ENCODE data around the gene WARS2.

WARS2 gene

GRCh38 chr1:119055568-119055967 is 84.9 kb downstream of the WARS2 start:
- no peaks in the 10 kb centered on the region for H3K9me3 ChIP-seq
- no peaks in the 10 kb centered on the region for H3K4me1 ChIP-seq
- no peak overlapping the region for H3K4me3 ChIP-seq
- no peaks in the 10 kb centered on the region for H3K36me3 ChIP-seq (replicated peaks)
- no peak for DNase-seq (ENCODE audit: low spot score in 2 of 2)
- no peaks in the 10 kb centered on the region for H3K27me3 ChIP-seq (ENCODE audit: low read depth)
- in situ Hi-C loops (cut with MboI; ENCODE audit: low sequenced_read_pairs), result no loop called here

GRCh38 chr1:119053917-119054316 is 86.5 kb downstream of the WARS2 start:
- no peaks in the 10 kb centered on the region for H3K27me3 ChIP-seq (ENCODE audit: low read depth)
- no peaks in the 10 kb centered on the region for H3K4me1 ChIP-seq
- in situ Hi-C loops (cut with MboI; ENCODE audit: low sequenced_read_pairs), result no loop called here

GRCh38 chr1:119052267-119052666 is 88.2 kb downstream of the WARS2 start:
- Histone ChIP-seq H3K4me1 (no peaks in the 10 kb centered on the region), H3K9me3 (no peaks in the 10 kb centered on the region), H3K36me3 (replicated peaks) (no peaks in the 10 kb centered on the region), H3K27me3 (ENCODE audit: low read depth) (no peaks in the 10 kb centered on the region), H3K4me3 (no peak overlapping the region)
- in situ Hi-C loops (cut with MboI; ENCODE audit: low sequenced_read_pairs), result no loop called here
- no peak for DNase-seq (ENCODE audit: low spot score in 2 of 2)

More at GRCh38 chr1:119053917-119054316, 86.5 kb downstream of the WARS2 start:
- Histone ChIP-seq H3K4me3 (no peak overlapping the region), H3K9me3 (no peaks in the 10 kb centered on the region), H3K36me3 (replicated peaks) (no peaks in the 10 kb centered on the region)
- DNase-seq (ENCODE audit: low spot score in 2 of 2), result no peak

GRCh38 chr1:119048624-119049404 is 91.6 kb downstream of the WARS2 start:
- in situ Hi-C loops (cut with MboI; ENCODE audit: low sequenced_read_pairs), result no loop called here
- H3K4me1 ChIP-seq, result no peaks in the 10 kb centered on the region
- no peak for DNase-seq (ENCODE audit: low spot score in 2 of 2)
- H3K27me3 ChIP-seq (ENCODE audit: low read depth), result no peaks in the 10 kb centered on the region
- no peak overlapping the region for H3K4me3 ChIP-seq
- no peaks in the 10 kb centered on the region for H3K9me3 ChIP-seq
- H3K36me3 ChIP-seq (replicated peaks), result no peaks in the 10 kb centered on the region

GRCh38 chr1:119046785-119047438 is 93.5 kb downstream of the WARS2 start:
- Histone ChIP-seq H3K9me3 (no peaks in the 10 kb centered on the region), H3K4me3 (no peak overlapping the region), H3K4me1 (no peaks in the 10 kb centered on the region; the same call in 1 of the 2 replicates), H3K36me3 (replicated peaks) (no peaks in the 10 kb centered on the region), H3K27me3 (ENCODE audit: low read depth) (no peaks in the 10 kb centered on the region)
- DNase-seq (ENCODE audit: low spot score in 2 of 2), result no peak
- in situ Hi-C loops (cut with MboI; ENCODE audit: low sequenced_read_pairs), result no loop called here

GRCh38 chr1:119046429-119046784 is 94.0 kb downstream of the WARS2 start:
- in situ Hi-C loops (cut with MboI; ENCODE audit: low sequenced_read_pairs), result no loop called here
- H3K36me3 ChIP-seq (replicated peaks), result no peaks in the 10 kb centered on the region
- H3K27me3 ChIP-seq (ENCODE audit: low read depth), result no peaks in the 10 kb centered on the region
- H3K4me3 ChIP-seq, result no peak overlapping the region
- no peaks in the 10 kb centered on the region for H3K9me3 ChIP-seq
- no peaks in the 10 kb centered on the region; the same call in 1 of the 2 replicates for H3K4me1 ChIP-seq
- DNase-seq (ENCODE audit: low spot score in 2 of 2), result no peak

- Histone ChIP-seq H3K36me3 (replicated peaks) (no peaks in the 10 kb centered on the region), H3K27me3 (ENCODE audit: low read depth) (no peaks in the 10 kb centered on the region), H3K4me1 (no peaks in the 10 kb centered on the region; the same call in 1 of the 2 replicates), H3K4me3 (no peak overlapping the region), H3K9me3 (no peaks in the 10 kb centered on the region)
- no peak for DNase-seq (ENCODE audit: low spot score in 2 of 2)
- in situ Hi-C loops (cut with MboI; ENCODE audit: low sequenced_read_pairs), result no loop called here
Measured at GRCh38 chr1:119045096-119045746, 95.2 kb downstream of the WARS2 start.

GRCh38 chr1:119040906-119041305 is 99.5 kb downstream of the WARS2 start:
- H3K9me3 ChIP-seq, result no peaks in the 10 kb centered on the region
- H3K27me3 ChIP-seq (ENCODE audit: low read depth), result no peaks in the 10 kb centered on the region
- DNase-seq (ENCODE audit: low spot score in 2 of 2), result no peak
- no peaks in the 10 kb centered on the region; the same call in 1 of the 2 replicates for H3K4me1 ChIP-seq
- H3K36me3 ChIP-seq (replicated peaks), result no peaks in the 10 kb centered on the region
- in situ Hi-C loops (cut with MboI; ENCODE audit: low sequenced_read_pairs), result no loop called here
- H3K4me3 ChIP-seq, result no peak overlapping the region

GRCh38 chr1:119040489-119040888 is 100.0 kb downstream of the WARS2 start:
- DNase-seq (ENCODE audit: low spot score in 2 of 2), result no peak
- Histone ChIP-seq H3K4me3 (no peak overlapping the region), H3K27me3 (ENCODE audit: low read depth) (no peaks in the 10 kb centered on the region), H3K36me3 (replicated peaks) (no peaks in the 10 kb centered on the region), H3K9me3 (no peaks in the 10 kb centered on the region), H3K4me1 (no peaks in the 10 kb centered on the region; the same call in 1 of the 2 replicates)
- in situ Hi-C loops (cut with MboI; ENCODE audit: low sequenced_read_pairs), result no loop called here

GRCh38 chr1:119038363-119038762 is 102.1 kb downstream of the WARS2 start:
- H3K36me3 ChIP-seq (replicated peaks), result no peaks in the 10 kb centered on the region
- H3K27me3 ChIP-seq (ENCODE audit: low read depth), result no peaks in the 10 kb centered on the region
- no peak for DNase-seq (ENCODE audit: low spot score in 2 of 2)
- no peaks in the 10 kb centered on the region for H3K9me3 ChIP-seq
- in situ Hi-C loops (cut with MboI; ENCODE audit: low sequenced_read_pairs), result no loop called here
- H3K4me3 ChIP-seq, result no peak overlapping the region
- no peaks in the 10 kb centered on the region; the same call in 1 of the 2 replicates for H3K4me1 ChIP-seq

- Histone ChIP-seq H3K27me3 (ENCODE audit: low read depth) (no peaks in the 10 kb centered on the region), H3K4me3 (no peak overlapping the region), H3K9me3 (no peaks in the 10 kb centered on the region), H3K4me1 (no peaks in the 10 kb centered on the region), H3K36me3 (replicated peaks) (no peaks in the 10 kb centered on the region)
- in situ Hi-C loops (cut with MboI; ENCODE audit: low sequenced_read_pairs), result no loop called here
- no peak for DNase-seq (ENCODE audit: low spot score in 2 of 2)
Measured at GRCh38 chr1:119034359-119034758, 106.1 kb downstream of the WARS2 start.

GRCh38 chr1:119032986-119033385 is 107.5 kb downstream of the WARS2 start:
- no peak for DNase-seq (ENCODE audit: low spot score in 2 of 2)
- H3K4me3 ChIP-seq, result no peak overlapping the region

GRCh38 chr1:119027759-119028158 is 112.7 kb downstream of the WARS2 start:
- DNase-seq (ENCODE audit: low spot score in 2 of 2), result no peak
- no peaks in the 10 kb centered on the region for H3K4me1 ChIP-seq
- no peaks in the 10 kb centered on the region for H3K9me3 ChIP-seq
- H3K27me3 ChIP-seq (ENCODE audit: low read depth), result no peaks in the 10 kb centered on the region
- no peaks in the 10 kb centered on the region for H3K36me3 ChIP-seq (replicated peaks)
- in situ Hi-C loops (cut with MboI; ENCODE audit: low sequenced_read_pairs), result no loop called here
- no peak overlapping the region for H3K4me3 ChIP-seq

More at GRCh38 chr1:119032986-119033385, 107.5 kb downstream of the WARS2 start:
- in situ Hi-C loops (cut with MboI; ENCODE audit: low sequenced_read_pairs), result no loop called here
- no peaks in the 10 kb centered on the region for H3K4me1 ChIP-seq
- no peaks in the 10 kb centered on the region for H3K36me3 ChIP-seq (replicated peaks)
- H3K9me3 ChIP-seq, result no peaks in the 10 kb centered on the region
- no peaks in the 10 kb centered on the region for H3K27me3 ChIP-seq (ENCODE audit: low read depth)

- no peaks in the 10 kb centered on the region for H3K9me3 ChIP-seq
- no peaks in the 10 kb centered on the region for H3K27me3 ChIP-seq (ENCODE audit: low read depth)
- H3K36me3 ChIP-seq (replicated peaks), result no peaks in the 10 kb centered on the region
- no peak for DNase-seq (ENCODE audit: low spot score in 2 of 2)
- no peak overlapping the region for H3K4me3 ChIP-seq
- H3K4me1 ChIP-seq, result no peaks in the 10 kb centered on the region
- in situ Hi-C loops (cut with MboI; ENCODE audit: low sequenced_read_pairs), result no loop called here
Measured at GRCh38 chr1:119026956-119027355, 113.5 kb downstream of the WARS2 start.
